AG08396 (cell line): ENCODE measurements around the gene MARCO.
A peak's percentile ranks its signal among the peaks of the same experiment; 100 is the strongest.
"Not testable (repeated sequence)": the region's sequence is repeated elsewhere in the genome, so short reads cannot be mapped to it uniquely, and the experiment has no call there.

Experiments used
- DNase-seq: peaks from one replicate; pipeline ENCODE4 v3.0.0; 2012; ENCODE audit warnings: low spot score, mixed read lengths

The MARCO gene

DNA sequence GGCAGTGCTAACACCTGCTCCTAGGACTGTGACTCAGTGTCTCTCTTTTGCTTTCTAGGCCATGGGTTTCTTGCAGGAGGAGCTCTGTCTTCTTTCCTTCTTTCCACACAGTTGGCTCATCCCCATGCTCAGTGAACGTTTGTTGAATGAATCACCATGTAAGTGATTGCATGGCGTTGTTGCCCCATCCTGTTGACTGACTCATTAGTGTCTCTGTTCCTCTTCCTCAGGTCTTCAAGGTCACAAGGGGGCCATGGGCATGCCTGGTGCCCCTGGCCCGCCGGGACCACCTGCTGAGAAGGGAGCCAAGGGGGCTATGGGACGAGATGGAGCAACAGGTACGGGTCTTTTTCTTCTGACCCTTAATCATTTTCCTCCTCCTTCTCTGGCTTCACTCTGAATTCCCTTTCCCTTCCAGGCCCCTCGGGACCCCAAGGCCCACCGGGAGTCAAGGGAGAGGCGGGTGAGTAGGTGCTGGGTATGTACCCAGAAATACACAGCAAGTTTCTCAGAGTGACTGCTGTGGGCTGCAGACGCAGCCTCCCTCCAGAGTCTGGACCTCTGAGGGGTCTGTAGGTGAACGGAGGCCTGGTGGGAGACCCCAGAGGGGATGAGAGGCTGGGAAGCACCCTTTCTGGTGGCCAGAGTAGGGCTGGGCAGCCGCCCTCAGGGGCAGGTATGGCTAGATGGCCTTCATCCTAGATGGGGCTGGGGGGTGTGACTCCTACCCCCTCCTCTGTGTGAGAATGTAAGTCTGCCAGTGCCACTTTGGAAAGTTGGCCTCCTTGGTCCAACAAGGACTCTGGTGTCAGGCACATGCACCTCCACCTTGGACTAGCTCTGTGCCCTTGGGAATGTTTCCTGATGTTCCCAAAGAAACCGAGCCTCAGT, 32.4 kb downstream of the MARCO start:
- peak; percentile 23 for DNase-seq

DNA sequence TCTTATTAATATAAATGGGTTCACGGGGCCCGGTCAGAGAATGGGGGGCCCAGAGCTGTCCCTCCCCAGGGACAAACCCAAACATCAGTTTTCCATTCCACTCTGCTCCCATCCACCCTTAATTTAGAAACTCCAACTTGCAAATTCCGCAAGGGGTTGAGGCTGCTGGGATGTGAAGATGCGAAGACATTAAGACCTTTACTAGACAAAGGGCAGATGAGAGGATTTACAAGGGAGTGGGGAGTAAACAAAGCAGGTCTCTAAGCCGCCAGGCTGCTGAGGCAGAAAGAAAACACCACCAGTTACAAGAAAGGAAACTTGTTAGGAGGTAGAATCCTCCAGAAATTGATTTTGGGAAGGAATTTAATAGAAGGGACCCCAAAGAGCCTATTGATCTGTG, 33.1 kb downstream of the MARCO start:
- no peak for DNase-seq

DNA sequence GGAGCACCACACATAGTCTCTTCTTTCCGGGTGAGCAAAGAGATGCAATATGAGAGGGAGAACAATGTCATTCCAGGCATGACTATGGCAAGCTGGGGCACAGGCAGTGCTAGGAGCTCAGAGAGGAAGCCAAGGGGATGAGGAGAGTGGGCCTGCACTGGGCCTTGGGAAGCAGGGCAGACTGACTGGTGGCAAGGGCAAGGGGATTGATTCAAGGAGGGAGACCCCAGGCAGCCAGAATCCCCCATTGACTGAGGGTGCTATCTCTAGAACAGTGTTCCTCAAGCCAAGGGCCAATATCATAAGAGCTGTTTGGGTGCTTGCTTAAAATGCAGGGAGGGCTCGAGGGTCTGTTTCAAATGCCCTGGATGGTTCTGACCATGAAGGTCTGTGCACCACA, 36.1 kb downstream of the MARCO start:
- no peak for DNase-seq

DNA sequence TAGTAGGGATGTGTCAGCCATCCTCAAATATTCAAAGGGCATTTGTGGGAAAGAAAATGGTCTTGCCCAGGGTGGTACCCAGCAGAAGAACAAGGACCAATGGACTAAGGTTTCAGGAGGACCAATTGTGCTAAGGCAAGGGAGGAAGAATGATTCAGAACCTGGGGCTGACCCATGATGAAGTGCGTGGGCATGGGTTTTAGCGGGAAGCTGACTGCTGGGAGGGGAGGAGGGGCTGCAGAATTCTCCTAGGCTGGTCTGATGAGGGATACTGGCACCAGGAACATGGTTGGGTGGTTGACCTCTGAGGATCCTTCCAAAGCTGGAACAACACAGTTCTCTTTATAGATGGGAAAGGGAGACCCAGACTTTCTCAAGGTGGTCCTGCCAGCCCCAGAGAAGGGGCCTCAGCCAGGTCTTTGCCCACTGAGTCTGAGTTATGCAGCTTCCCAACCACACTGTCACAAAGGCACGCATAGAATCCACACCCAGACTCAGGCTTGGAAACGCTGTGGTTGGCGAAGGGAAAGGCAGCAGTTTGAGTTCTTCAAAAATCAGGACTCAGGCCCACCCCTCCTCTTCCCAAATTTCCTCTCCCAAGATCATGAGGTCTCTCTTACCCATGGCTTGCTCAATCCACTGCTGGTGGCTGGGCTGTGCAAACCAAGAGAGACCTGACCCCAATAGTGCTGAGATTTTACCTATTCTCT, 37.3 kb downstream of the MARCO start:
- no peak for DNase-seq

DNA sequence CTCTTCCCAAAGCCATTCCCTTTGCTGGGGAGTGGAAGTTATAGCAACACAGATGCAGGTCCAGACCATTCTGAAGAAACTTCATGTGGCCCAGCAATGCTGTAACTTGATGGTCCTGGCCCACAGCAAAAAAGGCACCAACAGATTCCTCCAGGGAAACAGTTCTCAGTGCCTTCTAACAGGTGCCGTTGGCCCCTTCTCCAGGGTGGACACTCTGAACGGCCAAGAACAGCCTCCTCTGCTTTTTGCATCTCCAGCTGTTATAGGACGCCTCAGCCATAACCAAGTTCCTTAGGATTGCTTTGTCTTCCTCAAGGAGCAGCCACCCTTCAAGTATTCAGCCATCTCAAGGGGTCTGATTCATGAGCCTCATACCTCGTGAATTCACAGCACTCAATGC, 38.0 kb downstream of the MARCO start:
- DNase-seq = no peak

DNA sequence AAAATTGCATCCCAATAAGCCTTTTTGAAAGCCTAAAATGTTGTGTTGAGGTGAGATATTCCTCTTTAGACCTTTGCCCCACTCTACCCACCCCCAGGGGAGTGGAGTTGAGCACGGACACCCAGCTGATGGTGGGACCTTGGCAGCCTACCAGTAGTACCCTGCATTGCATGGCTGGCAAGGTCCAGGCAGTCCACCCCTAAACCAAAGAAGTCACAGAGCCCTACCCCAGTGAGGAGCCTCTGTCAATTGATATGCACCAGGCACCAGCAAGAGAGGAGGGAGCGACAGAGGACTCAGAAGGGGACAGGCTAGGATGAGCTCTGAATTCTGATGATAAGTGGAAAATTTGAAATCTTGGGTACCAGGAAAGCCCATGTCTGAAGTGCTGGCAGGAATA, 38.6 kb downstream of the MARCO start:
- DNase-seq = no peak

DNA sequence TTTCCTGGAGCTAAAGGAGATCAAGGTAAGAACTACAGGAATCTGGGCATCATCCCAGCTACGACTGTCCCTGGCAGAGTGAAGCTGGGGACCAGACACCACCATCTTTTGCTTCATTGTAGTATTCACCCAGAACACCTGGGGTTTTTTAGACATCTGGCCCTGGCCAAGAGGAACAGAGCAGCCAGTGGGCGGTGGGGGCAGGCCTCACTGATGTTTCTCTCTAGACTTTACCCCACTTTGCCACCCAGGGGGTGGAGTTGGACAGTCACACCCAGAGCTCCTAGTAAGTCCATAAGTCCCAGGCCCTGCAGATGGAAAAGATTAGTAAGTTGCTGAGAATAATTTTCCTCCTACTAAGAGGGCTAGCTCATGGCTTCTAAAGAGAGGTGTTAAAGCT, 39.6 kb downstream of the MARCO start:
- DNase-seq = no peak

DNA sequence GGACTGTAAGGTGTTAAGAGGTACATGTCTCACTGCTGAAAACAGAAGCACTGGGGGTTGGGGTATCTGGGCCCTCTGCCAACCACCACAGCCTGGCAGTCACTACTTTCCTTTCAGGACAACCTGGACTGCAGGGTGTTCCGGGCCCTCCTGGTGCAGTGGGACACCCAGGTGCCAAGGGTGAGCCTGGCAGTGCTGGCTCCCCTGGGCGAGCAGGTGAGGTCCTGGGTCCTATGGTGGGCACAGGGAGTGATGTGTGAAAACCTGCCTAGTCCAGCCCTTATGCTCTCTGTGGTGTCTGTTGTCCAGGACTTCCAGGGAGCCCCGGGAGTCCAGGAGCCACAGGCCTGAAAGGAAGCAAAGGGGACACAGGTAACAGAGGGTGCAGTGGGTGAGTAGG, 40.0 kb downstream of the MARCO start:
- no peak for DNase-seq

DNA sequence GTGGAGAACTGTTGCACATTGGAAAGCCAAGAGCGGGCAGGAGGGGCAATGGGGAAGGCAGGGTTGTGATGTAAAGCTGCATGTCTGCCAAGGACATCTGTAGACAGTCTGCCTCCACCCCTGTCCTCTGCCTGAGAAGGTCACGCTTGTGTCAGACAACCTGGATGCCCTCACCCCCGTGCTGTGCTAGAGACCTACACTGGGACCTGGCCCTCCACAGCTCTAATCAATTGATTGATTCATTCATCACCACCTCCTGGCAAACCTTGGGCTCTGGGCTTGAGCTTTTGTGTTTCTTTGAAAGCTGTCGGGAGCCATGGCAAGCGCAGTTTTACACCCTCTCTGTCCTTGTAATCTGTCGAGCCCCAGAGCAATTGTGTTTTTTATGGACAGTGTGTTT, 41.1 kb downstream of the MARCO start:
- DNase-seq = no peak

DNA sequence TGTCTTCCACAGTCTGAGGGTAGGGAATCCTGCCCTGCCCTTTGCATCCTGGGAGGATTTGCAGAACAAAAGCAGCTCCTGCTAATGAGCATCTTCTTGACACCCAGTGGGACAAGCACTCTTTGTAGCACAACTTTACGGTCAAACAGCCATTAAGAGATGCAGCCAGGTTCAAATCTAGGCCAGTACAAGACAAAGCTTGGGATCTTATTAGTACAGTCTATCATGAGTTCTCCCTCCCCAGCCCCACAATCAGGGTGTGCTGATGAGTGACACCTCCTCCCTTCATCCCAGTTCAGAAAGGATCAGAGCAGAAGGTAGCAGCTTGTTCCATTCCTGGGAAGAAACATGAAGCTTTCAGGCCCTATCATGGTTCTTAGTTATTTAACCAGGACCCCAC, 41.9 kb downstream of the MARCO start:
- DNase-seq = no peak

DNA sequence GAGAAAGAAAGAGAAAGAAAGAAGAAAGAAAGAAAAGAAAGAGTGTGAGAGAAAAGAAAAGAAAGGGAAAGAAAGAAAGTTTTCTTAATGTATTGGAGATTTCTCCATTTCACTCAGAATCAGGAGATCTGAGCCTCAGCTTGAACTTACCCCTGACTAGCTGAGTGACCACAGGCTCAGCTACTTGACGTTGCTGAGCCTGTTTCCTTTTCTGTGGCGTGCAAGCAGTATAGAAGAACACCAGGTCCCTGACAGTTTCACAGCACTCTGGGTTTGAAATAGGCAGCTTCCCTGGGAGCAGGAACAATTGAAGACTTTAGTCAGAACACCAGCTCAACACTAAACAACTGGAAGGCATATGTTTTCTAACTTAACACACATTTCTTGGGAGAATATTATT, 44.7 kb downstream of the MARCO start:
- DNase-seq = no peak

DNA sequence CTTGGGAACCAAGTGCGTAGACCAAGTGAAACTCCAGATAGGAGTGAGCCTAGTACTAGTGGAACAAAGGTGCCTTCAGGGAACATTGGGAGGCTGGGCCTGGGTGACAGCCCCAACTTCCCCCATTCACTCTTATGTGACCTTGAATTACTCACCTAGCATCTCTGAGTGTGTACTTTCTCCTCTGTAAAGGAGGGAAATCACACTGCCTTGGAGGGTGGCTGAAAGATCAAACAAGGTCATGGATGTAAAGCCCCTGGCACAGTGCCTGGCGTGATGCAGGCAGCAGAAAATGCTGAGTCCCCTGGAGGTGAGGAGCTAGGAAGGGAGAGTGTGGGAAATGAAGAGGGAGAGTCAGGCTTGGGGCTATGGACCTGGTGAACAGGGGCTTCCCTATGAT, 45.9 kb downstream of the MARCO start:
- DNase-seq = no peak

DNA sequence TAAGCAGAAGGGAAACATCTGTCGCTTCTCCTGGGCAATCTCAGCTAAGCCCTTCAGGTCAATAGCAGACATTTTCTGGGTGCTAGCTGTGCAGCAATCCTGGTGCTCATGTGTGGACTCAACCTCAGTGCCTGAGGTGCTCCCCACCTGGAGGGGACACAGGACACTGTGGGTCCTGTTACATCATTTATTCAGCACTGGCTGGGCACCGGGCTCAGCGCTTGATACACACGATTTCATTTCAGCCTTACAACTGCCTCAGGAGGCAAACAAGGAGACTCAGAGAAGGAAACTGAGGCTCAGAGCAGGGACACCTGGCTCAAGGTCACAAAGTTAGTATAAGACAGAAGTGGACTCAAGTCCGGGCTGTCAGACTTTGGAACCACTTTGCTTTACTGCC, 46.7 kb downstream of the MARCO start:
- DNase-seq = no peak

DNA sequence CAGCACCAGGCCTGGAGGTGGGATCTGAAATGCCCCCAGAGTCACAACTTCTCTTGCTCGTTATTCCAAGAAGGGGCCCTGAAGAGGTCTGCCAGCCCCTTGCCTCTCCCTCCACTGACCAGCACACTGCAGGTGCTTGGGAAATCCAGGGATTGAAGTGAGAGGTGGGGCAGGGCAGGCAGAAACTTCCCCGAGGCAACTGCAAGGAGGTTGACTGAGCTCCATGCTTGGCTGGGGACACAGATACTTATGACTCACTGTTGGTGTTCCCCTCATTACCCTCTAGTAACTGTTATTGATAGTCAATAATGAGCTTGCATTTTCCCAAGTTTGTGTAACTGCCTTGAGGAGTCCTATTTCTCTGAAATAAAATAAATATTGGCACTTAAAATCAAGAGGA, 47.5 kb downstream of the MARCO start:
- no peak for DNase-seq

DNA sequence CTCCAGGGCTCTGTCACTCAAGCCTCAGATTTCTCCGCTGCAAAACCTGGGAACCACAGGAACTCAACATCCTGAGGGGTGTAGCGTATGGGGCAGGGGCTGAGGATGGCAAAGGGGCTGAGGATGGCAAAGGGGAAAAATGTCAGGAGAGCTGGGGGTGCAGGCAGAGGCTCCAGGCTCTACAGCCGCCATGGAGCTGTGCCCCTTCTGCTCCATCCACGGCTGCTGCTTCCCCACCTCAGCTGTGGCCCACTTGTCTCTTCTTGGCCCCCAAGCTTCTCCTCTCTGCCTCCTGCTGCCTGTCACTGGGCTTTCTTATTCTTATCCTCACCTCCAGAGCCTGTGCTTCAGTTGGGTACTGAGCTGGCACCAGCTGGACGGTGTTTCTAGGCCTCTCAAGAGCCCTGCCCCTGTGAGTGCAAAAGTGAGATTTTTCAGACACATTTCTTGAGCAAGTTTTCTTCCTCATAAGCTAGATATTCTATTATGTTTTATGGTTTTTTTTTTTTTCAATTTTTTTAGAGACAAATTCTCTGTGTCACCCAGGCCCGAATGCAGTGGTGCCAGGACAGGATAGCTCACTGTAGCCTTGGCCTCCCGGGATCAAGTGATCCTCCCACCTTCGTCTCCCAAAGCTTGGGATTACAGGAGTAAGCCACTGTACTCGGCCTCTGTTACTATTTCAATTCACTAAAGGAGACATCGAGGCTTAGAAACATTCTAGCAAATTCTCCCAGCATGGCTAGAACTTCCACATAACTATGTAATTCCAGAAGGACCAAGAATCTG, 49.0 kb downstream of the MARCO start:
- no peak for DNase-seq

DNA sequence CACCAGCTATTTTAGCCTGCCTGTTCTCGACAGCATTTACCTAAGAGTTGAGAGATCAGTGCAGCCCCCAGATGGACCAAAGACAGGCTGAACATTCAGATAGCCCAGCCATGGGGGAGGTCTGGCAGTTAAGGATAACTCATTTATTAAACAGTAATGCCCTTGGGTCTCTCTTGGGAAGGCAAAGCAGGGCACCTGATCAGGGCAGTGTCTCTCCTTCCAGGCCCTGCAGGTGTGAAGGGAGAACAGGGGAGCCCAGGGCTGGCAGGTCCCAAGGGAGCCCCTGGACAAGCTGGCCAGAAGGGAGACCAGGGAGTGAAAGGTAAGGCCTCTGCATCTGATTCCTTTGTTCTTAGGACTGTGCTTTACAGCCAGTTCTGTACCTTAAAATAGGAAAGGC, 49.6 kb downstream of the MARCO start:
- DNase-seq = no peak

DNA sequence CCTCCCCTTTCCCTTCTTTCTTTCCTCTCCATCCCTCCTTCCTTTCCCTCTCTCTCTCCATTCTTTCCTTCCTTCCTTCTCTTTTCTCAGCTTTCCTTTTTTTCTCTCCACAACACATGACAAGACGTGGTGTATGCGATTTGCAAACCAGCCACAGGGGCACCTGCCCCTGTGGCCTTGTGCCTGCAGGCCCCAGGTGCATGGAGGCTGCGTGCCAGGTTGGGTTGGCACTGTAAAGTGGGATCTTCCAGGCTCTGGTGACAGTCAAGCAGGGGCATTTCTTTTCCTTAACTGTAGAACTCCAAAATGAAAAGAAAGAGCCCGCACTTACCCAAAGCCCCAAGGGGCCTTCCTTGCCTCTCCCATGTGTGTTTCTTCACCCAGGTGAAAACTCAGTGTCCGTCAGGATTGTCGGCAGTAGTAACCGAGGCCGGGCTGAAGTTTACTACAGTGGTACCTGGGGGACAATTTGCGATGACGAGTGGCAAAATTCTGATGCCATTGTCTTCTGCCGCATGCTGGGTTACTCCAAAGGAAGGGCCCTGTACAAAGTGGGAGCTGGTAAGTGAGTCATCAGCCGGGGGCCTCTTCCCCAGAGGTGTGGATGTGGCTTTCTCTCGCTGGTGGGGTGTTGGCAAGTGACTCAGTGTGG, 50.9 kb downstream of the MARCO start:
- DNase-seq = no peak

DNA sequence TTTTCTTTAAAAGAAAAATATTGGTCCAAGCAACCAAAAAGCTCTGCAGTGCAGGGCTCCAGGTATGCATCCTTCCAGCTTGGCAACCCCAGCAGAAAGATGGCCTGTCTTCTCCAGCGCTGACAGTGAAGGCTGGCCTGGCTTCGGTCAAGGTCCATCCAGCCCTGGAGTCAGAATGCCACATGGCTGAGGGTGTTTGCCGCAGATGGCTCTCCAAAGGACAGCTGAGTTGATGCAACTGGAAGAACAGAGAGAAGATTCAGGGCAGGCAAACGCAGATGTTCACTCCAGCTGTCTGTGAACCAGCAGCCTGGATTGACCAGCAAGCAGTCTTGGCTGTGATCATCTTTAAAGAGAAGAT, 51.4 kb downstream of the MARCO start:
- no peak for DNase-seq

DNA sequence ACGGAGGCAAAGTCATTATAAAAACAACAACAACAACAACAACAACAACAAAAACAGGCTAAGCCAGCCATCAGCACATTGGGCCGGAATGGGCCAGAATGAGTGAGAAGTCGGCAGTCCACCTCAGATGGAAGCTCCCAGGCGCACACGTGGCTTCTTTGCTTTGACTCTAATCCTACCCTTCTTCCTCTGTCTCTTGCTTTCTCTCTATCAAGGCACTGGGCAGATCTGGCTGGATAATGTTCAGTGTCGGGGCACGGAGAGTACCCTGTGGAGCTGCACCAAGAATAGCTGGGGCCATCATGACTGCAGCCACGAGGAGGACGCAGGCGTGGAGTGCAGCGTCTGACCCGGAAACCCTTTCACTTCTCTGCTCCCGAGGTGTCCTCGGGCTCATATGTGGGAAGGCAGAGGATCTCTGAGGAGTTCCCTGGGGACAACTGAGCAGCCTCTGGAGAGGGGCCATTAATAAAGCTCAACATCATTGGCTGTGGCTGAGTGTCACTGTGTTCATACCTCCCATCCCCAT, 52.2 kb downstream of the MARCO start:
- no peak for DNase-seq

DNA sequence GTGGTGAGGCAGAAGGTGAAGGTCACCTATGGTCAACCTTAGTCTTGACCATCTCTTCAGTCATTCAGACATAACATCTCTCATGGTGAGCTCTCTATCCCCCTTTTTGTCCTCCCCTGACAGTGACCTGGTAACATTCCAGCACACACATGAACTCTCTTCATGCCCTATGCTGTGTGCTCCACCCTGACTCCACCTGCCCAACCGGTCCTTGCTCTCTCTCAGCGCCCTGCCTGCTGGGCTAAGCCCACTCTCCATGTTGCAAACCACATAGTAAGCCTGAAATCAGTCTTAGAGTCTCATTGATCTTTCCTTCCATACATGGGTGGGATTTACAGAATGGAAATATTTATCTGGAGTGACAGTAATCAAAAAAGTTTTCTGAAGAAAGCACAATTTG, 52.8 kb downstream of the MARCO start:
- DNase-seq = no peak

DNA sequence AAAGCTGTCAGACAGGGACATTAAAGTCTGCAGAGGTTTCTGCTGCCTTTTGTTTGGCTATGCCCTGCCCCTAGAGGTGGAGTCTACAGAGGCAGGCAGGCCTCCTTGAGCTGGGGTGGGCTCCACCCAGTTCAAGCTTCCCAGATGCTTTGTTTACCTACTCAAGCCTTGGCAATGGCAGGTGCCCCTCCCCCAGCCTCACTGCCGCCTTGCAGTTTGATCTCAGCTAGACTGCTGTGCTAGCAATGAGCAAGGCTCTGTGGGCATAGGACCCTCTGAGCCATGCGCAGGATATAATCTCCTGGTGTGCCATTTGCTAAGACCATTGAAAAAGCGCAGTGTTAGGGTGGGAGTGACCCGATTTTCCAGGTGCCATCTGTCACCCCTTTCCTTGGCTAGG, 61.9 kb downstream of the MARCO start:
- not testable (repeated sequence) for DNase-seq

DNA sequence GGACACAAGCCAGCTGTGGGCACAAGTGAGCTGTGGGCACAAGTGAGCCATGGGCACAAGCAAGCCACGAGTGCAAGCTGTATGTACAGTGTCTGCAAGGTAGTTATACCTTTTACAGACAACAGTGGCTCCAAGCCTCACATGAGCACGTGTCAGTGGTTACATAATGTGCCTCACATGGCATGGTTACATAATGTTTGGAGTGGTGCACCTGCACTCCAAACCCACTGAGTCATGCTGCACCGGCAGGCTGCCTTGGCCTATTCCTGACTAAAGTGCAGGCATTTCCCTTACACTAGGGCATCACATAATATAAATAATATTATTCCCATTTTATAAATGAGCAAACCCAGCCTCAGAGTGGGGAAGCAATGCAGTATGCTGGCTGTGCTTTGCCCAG, 62.6 kb downstream of the MARCO start:
- no peak for DNase-seq
